Neutrophil (primary cell): ENCODE data around the gene SCRN1.

ENCODE experiments used
- H3K27ac ChIP-seq: fragments of 200-600 bp; sonication (generic); 2 replicates; pipeline ENCODE4 v1.5.1; 2016; ENCODE audit warnings: mild to moderate bottlenecking, moderate library complexity
- H3K27me3 ChIP-seq: fragments of 200-600 bp; sonication (generic); 2 replicates; pipeline ENCODE4 v1.6.0; 2016; ENCODE audit warnings: mild to moderate bottlenecking
- H3K36me3 ChIP-seq: fragments of 200-600 bp; sonication (generic); 2 replicates; pipeline ENCODE4 v1.5.1; 2017
- H3K4me1 ChIP-seq, 2 experiments: fragments of 200-600 bp in 1 of 2; sonication (generic) in 1 of 2; 1 replicate in 1 of 2; 2 replicates in 1 of 2; pipeline versions ENCODE4 v1.5.1 to v1.6.1; 2013 to 2016; ENCODE audit warnings: low read depth in 1 of 2, low read length in 1 of 2, mild to moderate bottlenecking in 1 of 2, moderate library complexity in 1 of 2; ENCODE audit not compliant: control insufficient read depth in 1 of 2, insufficient read depth in 1 of 2
- H3K4me3 ChIP-seq, 2 experiments: fragments of 200-600 bp in 1 of 2; sonication (generic) in 1 of 2; 1 replicate in 1 of 2; 2 replicates in 1 of 2; pipeline ENCODE4 v1.5.1; 2013 to 2016; ENCODE audit warnings: low read depth in 1 of 2, low read length in 1 of 2, mild to moderate bottlenecking in 1 of 2, moderate library complexity in 1 of 2
- H3K9me3 ChIP-seq: fragments of 200-600 bp; sonication (generic); 2 replicates; pipeline ENCODE4 v1.5.1; 2016
- TF ChIP-seq, protein P1 (sequence below): fragments of 200-600 bp; sonication (generic); IDR thresholded peaks from 2 replicates; pipeline ENCODE4 v1.5.1; 2016; ENCODE audit warnings: antibody characterized with exemption

Gene SCRN1

DNA sequence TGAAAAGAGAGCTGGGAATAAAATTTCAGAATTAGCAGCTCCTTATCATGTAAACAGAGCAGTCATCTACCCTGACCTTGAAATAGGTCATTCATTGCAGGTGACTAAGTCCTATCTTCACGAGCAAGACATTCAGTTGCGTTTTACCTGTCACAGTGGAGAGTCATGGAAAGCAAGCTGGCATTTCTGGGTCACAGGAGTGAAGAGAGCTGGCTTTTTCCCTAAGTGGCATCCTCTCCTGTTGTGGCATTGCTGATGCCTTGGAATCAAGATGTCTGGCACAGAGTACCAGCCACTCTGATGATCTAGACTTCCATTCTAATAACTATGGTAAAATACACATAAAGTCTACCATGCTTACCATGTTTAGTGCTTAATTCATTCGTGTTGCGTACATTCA, 70.8 kb downstream of the SCRN1 start:
- no peaks in the 10 kb centered on the region for H3K4me1 ChIP-seq
- TF ChIP-seq, protein P1, sequence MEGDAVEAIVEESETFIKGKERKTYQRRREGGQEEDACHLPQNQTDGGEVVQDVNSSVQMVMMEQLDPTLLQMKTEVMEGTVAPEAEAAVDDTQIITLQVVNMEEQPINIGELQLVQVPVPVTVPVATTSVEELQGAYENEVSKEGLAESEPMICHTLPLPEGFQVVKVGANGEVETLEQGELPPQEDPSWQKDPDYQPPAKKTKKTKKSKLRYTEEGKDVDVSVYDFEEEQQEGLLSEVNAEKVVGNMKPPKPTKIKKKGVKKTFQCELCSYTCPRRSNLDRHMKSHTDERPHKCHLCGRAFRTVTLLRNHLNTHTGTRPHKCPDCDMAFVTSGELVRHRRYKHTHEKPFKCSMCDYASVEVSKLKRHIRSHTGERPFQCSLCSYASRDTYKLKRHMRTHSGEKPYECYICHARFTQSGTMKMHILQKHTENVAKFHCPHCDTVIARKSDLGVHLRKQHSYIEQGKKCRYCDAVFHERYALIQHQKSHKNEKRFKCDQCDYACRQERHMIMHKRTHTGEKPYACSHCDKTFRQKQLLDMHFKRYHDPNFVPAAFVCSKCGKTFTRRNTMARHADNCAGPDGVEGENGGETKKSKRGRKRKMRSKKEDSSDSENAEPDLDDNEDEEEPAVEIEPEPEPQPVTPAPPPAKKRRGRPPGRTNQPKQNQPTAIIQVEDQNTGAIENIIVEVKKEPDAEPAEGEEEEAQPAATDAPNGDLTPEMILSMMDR = no peak
- no peak overlapping the region for H3K4me3 ChIP-seq
- no peak overlapping the region for H3K27ac ChIP-seq
- no peaks in the 10 kb centered on the region for H3K27me3 ChIP-seq
- no peaks in the 10 kb centered on the region for H3K9me3 ChIP-seq
- no peaks in the 10 kb centered on the region for H3K36me3 ChIP-seq

DNA sequence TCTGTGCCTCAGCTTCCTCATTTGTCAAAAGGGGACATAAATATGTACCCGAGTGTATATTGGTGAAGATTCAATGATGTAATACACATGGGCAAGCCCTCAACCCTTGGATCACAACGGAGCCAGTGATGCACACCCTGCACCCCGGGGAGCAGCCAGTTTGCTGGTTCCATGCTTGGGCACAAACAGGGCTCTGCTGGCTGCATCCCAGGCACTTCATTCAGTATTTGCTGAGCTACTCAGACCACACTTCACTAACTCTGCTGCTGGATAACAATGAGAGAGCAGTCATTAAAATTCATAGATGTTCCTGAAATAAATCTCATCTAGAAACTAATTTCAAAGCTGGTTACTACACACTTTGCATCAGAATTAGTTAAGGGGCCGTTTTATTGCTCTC, 72.0 kb downstream of the SCRN1 start:
- Histone ChIP-seq H3K27me3 (no peaks in the 10 kb centered on the region), H3K36me3 (no peaks in the 10 kb centered on the region), H3K4me3 (no peak overlapping the region), H3K9me3 (no peaks in the 10 kb centered on the region), H3K4me1 (no peaks in the 10 kb centered on the region), H3K27ac (no peak overlapping the region)
- TF ChIP-seq, protein P1 = no peak

DNA sequence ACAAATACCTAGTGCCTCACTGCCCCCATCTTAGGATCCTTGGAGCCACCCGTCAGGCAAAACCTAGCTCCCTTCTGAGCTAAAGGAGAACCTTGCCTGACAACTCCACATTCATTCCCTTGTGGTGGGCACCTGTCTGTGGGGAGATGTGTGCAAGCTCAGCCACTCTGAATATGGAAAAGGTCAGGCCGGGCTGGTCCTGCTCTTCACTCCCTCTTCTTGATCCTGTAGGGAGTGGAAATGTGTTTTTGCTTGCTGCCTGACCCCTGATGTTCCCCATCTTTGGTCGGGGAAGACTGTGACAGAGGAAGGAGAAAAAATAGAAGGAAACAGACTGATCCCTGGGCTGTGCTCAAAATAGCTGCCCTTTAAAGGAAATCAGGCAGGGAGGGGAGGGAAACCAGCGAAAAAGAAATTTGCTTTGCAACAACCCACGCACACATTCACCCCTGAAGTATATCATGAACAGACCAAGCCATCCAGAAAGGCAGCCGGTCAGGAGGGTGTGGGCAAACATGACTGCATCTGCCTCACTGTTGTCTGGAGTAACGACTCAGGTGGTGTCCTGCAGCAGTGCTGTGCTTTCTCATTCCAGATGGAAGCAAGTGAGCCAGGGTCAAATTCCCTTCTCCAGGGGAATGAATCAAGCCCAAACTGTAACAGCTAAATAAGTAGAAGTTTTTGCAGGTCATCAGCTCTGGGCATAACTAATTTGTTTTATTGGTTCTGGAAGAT, 74.0 kb downstream of the SCRN1 start:
- no peaks in the 10 kb centered on the region for H3K36me3 ChIP-seq
- no peaks in the 10 kb centered on the region for H3K9me3 ChIP-seq
- H3K4me1 ChIP-seq = no peaks in the 10 kb centered on the region
- H3K4me3 ChIP-seq = no peak overlapping the region
- no peak overlapping the region for H3K27ac ChIP-seq
- H3K27me3 ChIP-seq = no peaks in the 10 kb centered on the region
- TF ChIP-seq, protein P1 = no peak

DNA sequence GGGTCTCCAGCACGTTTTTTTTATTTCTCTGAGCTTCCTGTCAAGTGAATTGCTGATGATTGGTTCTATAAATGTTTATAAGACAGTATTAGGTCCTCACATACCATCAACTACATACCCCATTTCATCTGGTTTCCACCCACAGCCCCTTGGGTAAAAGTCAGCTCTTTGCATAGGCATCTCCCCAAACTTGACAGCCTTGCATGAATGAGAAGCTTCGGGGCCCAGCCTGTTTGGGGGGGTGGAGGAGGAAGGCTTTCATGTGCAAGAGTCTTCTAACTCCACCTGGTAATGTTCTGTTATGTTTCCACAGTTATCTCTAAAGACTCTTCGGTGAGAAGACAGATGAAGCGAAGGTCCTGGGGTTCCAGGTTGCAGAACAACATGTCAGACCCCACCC, 75.4 kb downstream of the SCRN1 start:
- Histone ChIP-seq H3K9me3 (no peaks in the 10 kb centered on the region), H3K27me3 (no peaks in the 10 kb centered on the region), H3K27ac (no peak overlapping the region), H3K36me3 (no peaks in the 10 kb centered on the region), H3K4me1 (no peaks in the 10 kb centered on the region), H3K4me3 (no peak overlapping the region)
- TF ChIP-seq, protein P1 = no peak

DNA sequence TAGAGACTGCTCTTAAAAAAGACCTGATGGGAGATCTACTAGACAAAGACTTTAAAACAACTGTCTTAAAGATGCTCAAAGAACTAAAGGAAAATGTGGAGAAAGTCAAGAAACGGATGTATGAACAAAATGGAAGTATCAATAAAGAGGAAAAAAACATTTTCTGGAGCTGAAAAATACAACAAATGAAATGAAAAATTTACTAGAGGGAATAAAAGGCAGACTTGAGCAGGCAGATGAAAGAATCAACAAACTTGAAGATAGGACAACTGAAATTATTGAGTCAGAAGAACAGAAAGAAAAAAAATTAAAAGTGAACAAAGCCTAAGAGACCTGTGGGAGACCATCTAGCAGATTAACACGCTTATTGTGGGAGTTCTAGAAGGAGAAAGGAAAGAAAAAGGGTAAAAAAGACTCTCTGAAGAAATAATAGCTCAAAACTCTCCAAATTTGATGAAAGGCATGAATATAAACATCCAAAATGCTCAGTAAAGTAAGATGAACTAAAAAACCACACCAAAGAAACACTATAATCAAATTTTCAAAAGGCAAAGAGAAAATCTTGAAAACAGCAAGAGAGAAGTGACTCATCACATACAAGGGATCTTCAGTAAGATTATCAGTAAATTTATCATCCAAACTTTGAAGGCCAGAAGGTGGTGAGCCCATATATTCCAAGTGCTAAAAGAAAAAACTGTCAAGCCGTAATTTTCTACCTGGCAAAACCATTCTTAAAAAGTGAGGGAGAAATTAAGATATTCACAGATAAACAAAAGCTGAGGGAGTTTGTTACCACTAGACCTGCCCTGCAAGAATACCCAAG, 83.2 kb downstream of the SCRN1 start:
- H3K4me3 ChIP-seq = no peak overlapping the region
- no peaks in the 10 kb centered on the region for H3K27me3 ChIP-seq
- H3K27ac ChIP-seq = no peak overlapping the region
- no peaks in the 10 kb centered on the region for H3K36me3 ChIP-seq
- no peaks in the 10 kb centered on the region for H3K4me1 ChIP-seq
- TF ChIP-seq, protein P1 = no peak
- H3K9me3 ChIP-seq = no peaks in the 10 kb centered on the region
